NCI-H1417 (cell line): ENCODE measurements around the gene DHRS9.

Experiments
- DNase-seq, 3 experiments: peaks; one replicate each; lab custom pipeline; 2025; lab: John Stamatoyannopoulos, UW

DHRS9 gene

GRCh38 chr2:169095621-169096105, 26.3 kb downstream of the DHRS9 start:
- no peak for DNase-seq

GRCh38 chr2:169104848-169105247, 35.5 kb downstream of the DHRS9 start:
- DNase-seq = peak in 1 of 3 experiments; percentile 26

- DNase-seq = peak in 2 of 3 experiments; percentile 2 to 53
Observed at GRCh38 chr2:169105476-169105875, 36.1 kb downstream of the DHRS9 start.

- DNase-seq = no peak
Observed at GRCh38 chr2:169106134-169106533, 36.8 kb downstream of the DHRS9 start.

GRCh38 chr2:169106563-169107545, 37.5 kb downstream of the DHRS9 start:
- no peak for DNase-seq

- DNase-seq = no peak
Observed at GRCh38 chr2:169107645-169108044, 38.3 kb downstream of the DHRS9 start.

GRCh38 chr2:169108099-169108884, 38.9 kb downstream of the DHRS9 start:
- DNase-seq = no peak

GRCh38 chr2:169109502-169110409, 40.4 kb downstream of the DHRS9 start:
- DNase-seq = peak; percentile 4 to 67 (median 58)

- DNase-seq = no peak
Observed at GRCh38 chr2:169110419-169110818, 41.1 kb downstream of the DHRS9 start.

- peak in 1 of 3 experiments; percentile 4 for DNase-seq
Observed at GRCh38 chr2:169110916-169111315, 41.6 kb downstream of the DHRS9 start.

GRCh38 chr2:169112841-169113240, 43.5 kb downstream of the DHRS9 start:
- no peak for DNase-seq

- DNase-seq = no peak
Observed at GRCh38 chr2:169114056-169114455, 44.7 kb downstream of the DHRS9 start.

GRCh38 chr2:169116327-169116726, 47.0 kb downstream of the DHRS9 start:
- no peak for DNase-seq

GRCh38 chr2:169116993-169117392, 47.6 kb downstream of the DHRS9 start:
- DNase-seq = no peak

GRCh38 chr2:169118060-169118459, 48.7 kb downstream of the DHRS9 start:
- DNase-seq = peak in 2 of 3 experiments; percentile 4 to 27

- no peak for DNase-seq
Observed at GRCh38 chr2:169119123-169119760, 49.9 kb downstream of the DHRS9 start.

- no peak for DNase-seq
Observed at GRCh38 chr2:169119851-169120250, 50.5 kb downstream of the DHRS9 start.

- DNase-seq = no peak
Observed at GRCh38 chr2:169129703-169130243, 60.4 kb downstream of the DHRS9 start.

- DNase-seq = peak in 2 of 3 experiments; percentile 39 to 47
Observed at GRCh38 chr2:169131587-169132512, 62.5 kb downstream of the DHRS9 start.
